ENCODE measurements around the gene MTHFD2L.

DNA sequence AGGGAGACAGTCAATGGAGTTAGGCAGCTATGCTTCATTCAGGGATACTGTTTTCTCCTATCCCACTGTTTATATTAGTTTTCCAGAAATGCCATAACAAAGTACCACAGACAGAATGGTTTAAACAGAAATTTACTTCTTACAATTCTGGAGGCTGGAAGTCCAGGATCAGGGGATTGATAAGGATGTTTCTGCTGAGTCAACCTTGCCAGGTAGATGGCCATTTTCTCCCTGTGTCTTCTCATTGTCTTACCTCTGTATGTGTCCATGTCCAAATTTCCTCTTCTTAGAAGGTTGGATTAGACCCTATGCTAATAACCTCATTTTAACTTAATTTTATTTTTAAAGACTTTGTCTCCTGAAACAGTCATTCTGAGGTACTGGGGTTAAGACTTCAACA, 129.9 kb downstream of the MTHFD2L start:
- TF ChIP-seq CTCF (IDR thresholded peaks at IDR 0.05 in 8 of 11, conservative IDR thresholded peaks at IDR 0.05 in 3 of 11) (no peak), POLR2A (IDR thresholded peaks at IDR 0.05) (no peak), POLR2AphosphoS5 (IDR thresholded peaks at IDR 0.05) (no peak)

Data from spleen (tissue), 7 donors.